Measurements from ENCODE around the gene SSR1. TPM values are rescaled to one million over a fixed set of nuclear protein-coding genes. Genes with fewer than 3 reads are reported as not detected.

The SSR1 gene
- total and polyA plus RNA-seq, 2 of the 13 experiments (the other 11 are each of a cell fraction or from before 2014, with no cell fraction given), result 203 to 243 TPM

DNA sequence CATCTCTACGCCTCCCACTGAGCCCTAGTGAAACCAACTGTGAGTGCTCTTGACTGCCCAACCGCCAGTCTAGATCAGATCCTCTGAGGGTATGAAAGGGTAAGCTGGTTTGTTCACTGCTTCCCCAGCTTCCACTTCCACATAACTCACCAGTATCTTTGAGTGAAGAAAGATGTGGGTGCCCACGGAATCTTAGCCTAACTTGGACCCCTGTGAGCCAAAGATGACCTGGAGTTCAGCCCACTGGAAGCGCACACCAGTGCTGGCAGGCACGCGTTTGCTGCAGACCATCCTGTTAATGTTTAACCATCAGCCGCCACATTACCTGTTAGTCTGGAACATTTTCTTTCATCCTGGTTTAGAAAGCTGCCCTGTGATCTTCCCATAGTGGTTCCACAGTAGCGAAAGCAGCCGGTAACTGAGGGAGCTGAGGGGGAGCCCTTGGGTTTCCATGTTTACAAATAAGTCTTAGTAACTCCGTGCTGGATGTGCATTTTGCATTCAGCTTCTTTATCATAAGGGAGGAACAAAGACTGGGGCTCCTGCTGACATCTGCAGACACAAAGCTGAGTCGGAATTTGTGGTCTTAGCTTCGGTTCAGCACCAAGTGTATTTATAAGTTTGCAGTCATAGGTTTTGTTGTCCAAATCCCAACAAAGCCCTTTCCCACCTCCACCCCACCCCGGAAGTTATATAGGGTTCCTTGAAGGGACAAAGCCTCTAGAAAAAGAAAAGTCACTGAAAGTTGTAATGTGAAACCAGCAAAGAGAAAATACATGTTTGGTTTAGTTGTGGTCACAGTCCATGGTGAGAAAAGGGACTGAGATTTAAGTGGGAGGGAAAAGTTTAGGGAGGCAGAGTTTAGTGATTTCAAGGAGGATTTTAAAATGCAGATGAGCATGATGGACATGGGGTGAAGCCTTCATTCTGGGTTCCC is 71.0 kb downstream of the SSR1 start (continued):
- TF ChIP-seq ZNF543 (CRISPR knock-in tag; IDR thresholded peaks at IDR 0.05), result no peak
- no peak for TF ChIP-seq SRSF9 (IDR thresholded peaks at IDR 0.05; ENCODE audit: borderline replicate concordance, insufficient read depth, low read depth, low read length, poor library complexity, severe bottlenecking)
- peak; percentile 84 for TF ChIP-seq ARNTL (CRISPR knock-in tag; IDR thresholded peaks at IDR 0.05)
- TF ChIP-seq FOXM1 (CRISPR knock-in tag; IDR thresholded peaks at IDR 0.05), result no peak
- peak; percentile 37; the same call in 1 of the 2 replicates for TF ChIP-seq DR1 (CRISPR knock-in tag; IDR thresholded peaks at IDR 0.05)
- TF ChIP-seq, protein P1, sequence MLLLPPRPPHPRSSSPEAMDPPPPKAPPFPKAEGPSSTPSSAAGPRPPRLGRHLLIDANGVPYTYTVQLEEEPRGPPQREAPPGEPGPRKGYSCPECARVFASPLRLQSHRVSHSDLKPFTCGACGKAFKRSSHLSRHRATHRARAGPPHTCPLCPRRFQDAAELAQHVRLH (CRISPR knock-in tag; IDR thresholded peaks at IDR 0.05; ENCODE audit: borderline replicate concordance, low read depth), result peak; percentile 72; the same call in 1 of the 2 replicates
- TF ChIP-seq MYNN (CRISPR knock-in tag; IDR thresholded peaks at IDR 0.05; ENCODE audit: low read depth), result peak; percentile 61; the same call in 1 of the 2 replicates
- no peak for TF ChIP-seq KLF6 (CRISPR knock-in tag; IDR thresholded peaks at IDR 0.05)
- no peak for TF ChIP-seq MAFG (CRISPR knock-in tag; IDR thresholded peaks at IDR 0.05)
- TF ChIP-seq, protein P2, sequence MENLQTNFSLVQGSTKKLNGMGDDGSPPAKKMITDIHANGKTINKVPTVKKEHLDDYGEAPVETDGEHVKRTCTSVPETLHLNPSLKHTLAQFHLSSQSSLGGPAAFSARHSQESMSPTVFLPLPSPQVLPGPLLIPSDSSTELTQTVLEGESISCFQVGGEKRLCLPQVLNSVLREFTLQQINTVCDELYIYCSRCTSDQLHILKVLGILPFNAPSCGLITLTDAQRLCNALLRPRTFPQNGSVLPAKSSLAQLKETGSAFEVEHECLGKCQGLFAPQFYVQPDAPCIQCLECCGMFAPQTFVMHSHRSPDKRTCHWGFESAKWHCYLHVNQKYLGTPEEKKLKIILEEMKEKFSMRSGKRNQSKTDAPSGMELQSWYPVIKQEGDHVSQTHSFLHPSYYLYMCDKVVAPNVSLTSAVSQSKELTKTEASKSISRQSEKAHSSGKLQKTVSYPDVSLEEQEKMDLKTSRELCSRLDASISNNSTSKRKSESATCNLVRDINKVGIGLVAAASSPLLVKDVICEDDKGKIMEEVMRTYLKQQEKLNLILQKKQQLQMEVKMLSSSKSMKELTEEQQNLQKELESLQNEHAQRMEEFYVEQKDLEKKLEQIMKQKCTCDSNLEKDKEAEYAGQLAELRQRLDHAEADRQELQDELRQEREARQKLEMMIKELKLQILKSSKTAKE (CRISPR knock-in tag; IDR thresholded peaks at IDR 0.05; ENCODE audit: borderline replicate concordance), result peak; percentile 87; the same call in 1 of the 2 replicates
- TF ChIP-seq SIX1 (CRISPR knock-in tag; IDR thresholded peaks at IDR 0.05; ENCODE audit: borderline replicate concordance), result peak; percentile 9; the same call in 1 of the 2 replicates
- TF ChIP-seq ASH2L (IDR thresholded peaks at IDR 0.05; ENCODE audit: insufficient read length, low read depth, low read length), result peak; percentile 87
- TF ChIP-seq, protein P3, sequence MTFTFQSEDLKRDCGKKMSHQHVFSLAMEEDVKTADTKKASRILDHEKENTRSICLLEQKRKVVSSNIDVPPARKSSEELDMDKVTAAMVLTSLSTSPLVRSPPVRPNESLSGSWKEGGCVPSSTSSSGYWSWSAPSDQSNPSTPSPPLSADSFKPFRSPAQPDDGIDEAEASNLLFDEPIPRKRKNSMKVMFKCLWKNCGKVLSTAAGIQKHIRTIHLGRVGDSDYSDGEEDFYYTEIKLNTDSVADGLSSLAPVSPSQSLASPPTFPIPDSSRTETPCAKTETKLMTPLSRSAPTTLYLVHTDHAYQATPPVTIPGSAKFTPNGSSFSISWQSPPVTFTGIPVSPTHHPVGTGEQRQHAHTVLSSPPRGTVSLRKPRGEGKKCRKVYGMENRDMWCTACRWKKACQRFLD (CRISPR knock-in tag; IDR thresholded peaks at IDR 0.05; ENCODE audit: borderline replicate concordance), result no peak
- TF ChIP-seq, protein P4, sequence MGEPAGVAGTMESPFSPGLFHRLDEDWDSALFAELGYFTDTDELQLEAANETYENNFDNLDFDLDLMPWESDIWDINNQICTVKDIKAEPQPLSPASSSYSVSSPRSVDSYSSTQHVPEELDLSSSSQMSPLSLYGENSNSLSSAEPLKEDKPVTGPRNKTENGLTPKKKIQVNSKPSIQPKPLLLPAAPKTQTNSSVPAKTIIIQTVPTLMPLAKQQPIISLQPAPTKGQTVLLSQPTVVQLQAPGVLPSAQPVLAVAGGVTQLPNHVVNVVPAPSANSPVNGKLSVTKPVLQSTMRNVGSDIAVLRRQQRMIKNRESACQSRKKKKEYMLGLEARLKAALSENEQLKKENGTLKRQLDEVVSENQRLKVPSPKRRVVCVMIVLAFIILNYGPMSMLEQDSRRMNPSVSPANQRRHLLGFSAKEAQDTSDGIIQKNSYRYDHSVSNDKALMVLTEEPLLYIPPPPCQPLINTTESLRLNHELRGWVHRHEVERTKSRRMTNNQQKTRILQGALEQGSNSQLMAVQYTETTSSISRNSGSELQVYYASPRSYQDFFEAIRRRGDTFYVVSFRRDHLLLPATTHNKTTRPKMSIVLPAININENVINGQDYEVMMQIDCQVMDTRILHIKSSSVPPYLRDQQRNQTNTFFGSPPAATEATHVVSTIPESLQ (CRISPR knock-in tag; conservative IDR thresholded peaks at IDR 0.05), result no peak
- TF ChIP-seq ISX (CRISPR knock-in tag; conservative IDR thresholded peaks at IDR 0.05), result no peak
- 0 out of 2 replicates have a peak, but pooled peaks have one; percentile 51 for TF ChIP-seq ZNF160 (CRISPR knock-in tag; IDR thresholded peaks at IDR 0.05)
- TF ChIP-seq, protein P5, sequence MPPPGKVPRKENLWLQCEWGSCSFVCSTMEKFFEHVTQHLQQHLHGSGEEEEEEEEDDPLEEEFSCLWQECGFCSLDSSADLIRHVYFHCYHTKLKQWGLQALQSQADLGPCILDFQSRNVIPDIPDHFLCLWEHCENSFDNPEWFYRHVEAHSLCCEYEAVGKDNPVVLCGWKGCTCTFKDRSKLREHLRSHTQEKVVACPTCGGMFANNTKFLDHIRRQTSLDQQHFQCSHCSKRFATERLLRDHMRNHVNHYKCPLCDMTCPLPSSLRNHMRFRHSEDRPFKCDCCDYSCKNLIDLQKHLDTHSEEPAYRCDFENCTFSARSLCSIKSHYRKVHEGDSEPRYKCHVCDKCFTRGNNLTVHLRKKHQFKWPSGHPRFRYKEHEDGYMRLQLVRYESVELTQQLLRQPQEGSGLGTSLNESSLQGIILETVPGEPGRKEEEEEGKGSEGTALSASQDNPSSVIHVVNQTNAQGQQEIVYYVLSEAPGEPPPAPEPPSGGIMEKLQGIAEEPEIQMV (CRISPR knock-in tag; IDR thresholded peaks at IDR 0.05; ENCODE audit: low read depth), result peak; percentile 38; the same call in 1 of the 2 replicates
- peak; percentile 24; the same call in 1 of the 2 replicates for TF ChIP-seq TSC22D2 (CRISPR knock-in tag; IDR thresholded peaks at IDR 0.05; ENCODE audit: borderline replicate concordance)
- peak; percentile 83 for TF ChIP-seq RXRB (CRISPR knock-in tag; IDR thresholded peaks at IDR 0.05; ENCODE audit: borderline replicate concordance)
- peak; percentile 87 for TF ChIP-seq PHF5A (CRISPR knock-in tag; IDR thresholded peaks at IDR 0.05; ENCODE audit: low read depth, unreplicated experiment)
